ENCODE measurements around the gene CORT. TPM values are rescaled to one million over a fixed set of nuclear protein-coding genes. Genes with fewer than 3 reads are reported as not detected.

The CORT gene
- total RNA-seq, 1 experiment from 2014 or later = not detected

DNA sequence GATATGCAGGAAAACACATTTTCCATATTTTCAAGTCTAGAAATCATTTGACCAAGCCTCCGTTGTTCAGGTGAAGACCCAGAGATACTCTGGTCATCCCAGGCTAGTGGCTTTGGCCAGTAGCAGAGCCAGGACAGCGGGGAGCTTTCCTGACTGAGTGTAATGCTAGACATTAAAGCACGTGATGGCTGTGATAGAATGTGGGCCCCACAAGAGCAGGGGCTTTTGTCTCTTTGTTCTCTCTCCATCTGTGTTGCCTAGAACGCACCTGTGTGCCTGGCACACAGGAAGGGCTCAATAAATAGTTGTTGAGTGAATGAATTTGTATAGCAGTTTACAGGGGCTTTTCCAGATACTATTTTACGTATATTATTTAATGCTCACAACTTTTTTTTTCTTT lies 9.0 kb upstream of the CORT start:
- POLR2A ChIA-PET = no interaction called here
- Mint-ChIP-seq H3K36me3 (ENCODE audit: insufficient read depth, unreplicated experiment) (peaks cover 6% of the 10 kb centered on the region), H3K9me3 (ENCODE audit: unreplicated experiment) (no peaks in the 10 kb centered on the region), H3K27ac (ENCODE audit: unreplicated experiment) (no peak overlapping the region), H3K4me3 (ENCODE audit: unreplicated experiment) (no peak overlapping the region), H3K4me1 (ENCODE audit: low read depth, unreplicated experiment) (no peaks in the 10 kb centered on the region), H3K27me3 (ENCODE audit: insufficient read depth, unreplicated experiment) (no peaks in the 10 kb centered on the region)
- H3K4me3 ChIP-seq (ENCODE audit: low read depth, low read length) = no peak overlapping the region
- no peaks in the 10 kb centered on the region for H3K36me3 ChIP-seq (ENCODE audit: control insufficient read depth, insufficient read depth, low read length)
- CTCF ChIA-PET = no interaction called here
- H3K4me1 ChIP-seq = no peaks in the 10 kb centered on the region
- BruUV-seq (replicated peaks) = no TSS peak
- TF ChIP-seq, protein P1, sequence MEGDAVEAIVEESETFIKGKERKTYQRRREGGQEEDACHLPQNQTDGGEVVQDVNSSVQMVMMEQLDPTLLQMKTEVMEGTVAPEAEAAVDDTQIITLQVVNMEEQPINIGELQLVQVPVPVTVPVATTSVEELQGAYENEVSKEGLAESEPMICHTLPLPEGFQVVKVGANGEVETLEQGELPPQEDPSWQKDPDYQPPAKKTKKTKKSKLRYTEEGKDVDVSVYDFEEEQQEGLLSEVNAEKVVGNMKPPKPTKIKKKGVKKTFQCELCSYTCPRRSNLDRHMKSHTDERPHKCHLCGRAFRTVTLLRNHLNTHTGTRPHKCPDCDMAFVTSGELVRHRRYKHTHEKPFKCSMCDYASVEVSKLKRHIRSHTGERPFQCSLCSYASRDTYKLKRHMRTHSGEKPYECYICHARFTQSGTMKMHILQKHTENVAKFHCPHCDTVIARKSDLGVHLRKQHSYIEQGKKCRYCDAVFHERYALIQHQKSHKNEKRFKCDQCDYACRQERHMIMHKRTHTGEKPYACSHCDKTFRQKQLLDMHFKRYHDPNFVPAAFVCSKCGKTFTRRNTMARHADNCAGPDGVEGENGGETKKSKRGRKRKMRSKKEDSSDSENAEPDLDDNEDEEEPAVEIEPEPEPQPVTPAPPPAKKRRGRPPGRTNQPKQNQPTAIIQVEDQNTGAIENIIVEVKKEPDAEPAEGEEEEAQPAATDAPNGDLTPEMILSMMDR (IDR thresholded peaks at IDR 0.05; ENCODE audit: insufficient read depth in 1 of 2, low read depth in 1 of 2, low read length in 1 of 2, severe bottlenecking in 1 of 2, unreplicated experiment in 1 of 2) = no peak
- H3K9me3 ChIP-seq = no peaks in the 10 kb centered on the region
- intact Hi-C loops (cut with micrococcal nuclease; ENCODE audit: unreplicated experiment) = no loop called here
- H3K27me3 ChIP-seq (replicated peaks; ENCODE audit: control insufficient read depth, insufficient read depth, low read length) = no peaks in the 10 kb centered on the region
- DNase-seq = no peak

DNA sequence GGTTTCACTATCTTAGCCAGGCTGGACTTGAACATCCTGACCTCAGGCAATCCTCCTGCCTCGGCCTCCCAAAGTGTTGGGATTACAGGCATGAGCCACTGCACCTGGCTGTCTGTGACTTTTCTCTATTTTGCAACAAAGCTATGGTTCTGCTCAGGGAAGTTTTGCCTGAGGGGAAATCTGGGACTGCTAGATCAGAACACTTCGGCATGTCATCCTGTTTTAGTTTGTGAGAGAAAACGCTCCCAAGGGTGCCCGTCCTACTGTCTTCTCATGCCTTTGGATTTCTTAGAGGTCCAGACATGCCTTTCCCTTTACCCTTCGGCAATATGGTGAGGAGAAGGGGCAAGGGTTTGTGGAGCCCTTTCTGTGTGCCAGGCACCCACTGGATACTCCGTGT lies 5.6 kb upstream of the CORT start:
- no peaks in the 10 kb centered on the region for H3K36me3 ChIP-seq (ENCODE audit: control insufficient read depth, insufficient read depth, low read length)
- CTCF ChIA-PET = interaction anchor here (0.6 to 0.7 kb wide), 2 partner anchors 14 to 47 kb away, joined by 3 to 5 read pairs; no protein-coding TSS in a partner anchor
- Mint-ChIP-seq H3K9me3 (ENCODE audit: unreplicated experiment) (no peaks in the 10 kb centered on the region), H3K36me3 (ENCODE audit: insufficient read depth, unreplicated experiment) (peaks cover 6% of the 10 kb centered on the region), H3K27me3 (ENCODE audit: insufficient read depth, unreplicated experiment) (no peaks in the 10 kb centered on the region), H3K27ac (ENCODE audit: unreplicated experiment) (no peak overlapping the region), H3K4me3 (ENCODE audit: unreplicated experiment) (no peak overlapping the region), H3K4me1 (ENCODE audit: low read depth, unreplicated experiment) (no peaks in the 10 kb centered on the region)
- POLR2A ChIA-PET = no interaction called here
- intact Hi-C loops (cut with micrococcal nuclease; ENCODE audit: unreplicated experiment) = no loop called here
- no peak for DNase-seq
- H3K4me3 ChIP-seq (ENCODE audit: low read depth, low read length) = no peak overlapping the region
- TF ChIP-seq, protein P1 (IDR thresholded peaks at IDR 0.05; ENCODE audit: insufficient read depth in 1 of 2, low read depth in 1 of 2, low read length in 1 of 2, severe bottlenecking in 1 of 2, unreplicated experiment in 1 of 2) = no peak
- H3K9me3 ChIP-seq = no peaks in the 10 kb centered on the region
- no peaks in the 10 kb centered on the region for H3K4me1 ChIP-seq
- BruUV-seq (replicated peaks) = no TSS peak
- no peaks in the 10 kb centered on the region for H3K27me3 ChIP-seq (replicated peaks; ENCODE audit: control insufficient read depth, insufficient read depth, low read length)

DNA sequence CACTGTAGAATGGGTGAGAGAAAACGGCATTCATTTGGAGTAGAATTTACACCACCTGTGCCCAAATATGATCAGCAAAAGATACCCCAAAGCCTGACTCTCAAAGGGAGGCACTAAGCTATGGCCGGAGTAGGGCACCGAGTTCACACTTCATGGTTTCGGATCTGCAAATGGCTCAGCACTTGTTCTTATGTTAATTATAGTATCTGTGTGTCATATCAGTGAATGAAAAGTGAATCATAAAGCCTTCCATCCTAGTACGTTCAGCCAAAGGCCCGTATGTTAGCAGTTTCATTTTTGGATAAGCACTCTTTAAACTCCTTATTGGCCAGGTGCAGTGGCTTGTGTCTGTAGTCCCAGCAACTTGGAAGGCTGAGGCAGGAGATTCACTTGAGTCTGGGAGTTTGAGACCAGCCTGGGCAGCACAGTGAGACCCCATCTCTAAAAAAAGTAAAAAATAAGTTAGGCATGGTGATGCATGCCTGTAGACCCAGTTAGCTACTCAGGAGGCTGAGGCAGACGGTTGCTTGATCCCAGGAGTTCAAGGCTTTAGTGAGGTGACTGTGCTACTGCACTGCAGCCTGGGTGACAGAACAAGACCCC lies 4.9 kb upstream of the CORT start:
- TF ChIP-seq, protein P1 (IDR thresholded peaks at IDR 0.05; ENCODE audit: insufficient read depth in 1 of 2, low read depth in 1 of 2, low read length in 1 of 2, severe bottlenecking in 1 of 2, unreplicated experiment in 1 of 2) = no peak
- DNase-seq = no peak
- no peaks in the 10 kb centered on the region for H3K27me3 Mint-ChIP-seq (ENCODE audit: insufficient read depth, unreplicated experiment)
- H3K27me3 ChIP-seq (replicated peaks; ENCODE audit: control insufficient read depth, insufficient read depth, low read length) = no peaks in the 10 kb centered on the region
- no peaks in the 10 kb centered on the region for H3K36me3 ChIP-seq (ENCODE audit: control insufficient read depth, insufficient read depth, low read length)
- ChIA-PET CTCF (no interaction called here), POLR2A (no interaction called here)
- no peak overlapping the region for H3K4me3 Mint-ChIP-seq (ENCODE audit: unreplicated experiment)
- no peak overlapping the region for H3K4me3 ChIP-seq (ENCODE audit: low read depth, low read length)
- no peaks in the 10 kb centered on the region for H3K9me3 ChIP-seq
- no peaks in the 10 kb centered on the region for H3K4me1 Mint-ChIP-seq (ENCODE audit: low read depth, unreplicated experiment)
- H3K27ac Mint-ChIP-seq (ENCODE audit: unreplicated experiment) = no peak overlapping the region
- no peaks in the 10 kb centered on the region for H3K4me1 ChIP-seq
- H3K9me3 Mint-ChIP-seq (ENCODE audit: unreplicated experiment) = no peaks in the 10 kb centered on the region
- H3K36me3 Mint-ChIP-seq (ENCODE audit: insufficient read depth, unreplicated experiment) = peaks cover 6% of the 10 kb centered on the region
- intact Hi-C loops (cut with micrococcal nuclease; ENCODE audit: unreplicated experiment) = no loop called here
- no TSS peak for BruUV-seq (replicated peaks)
